NCI-H2227 treated with DMSO at 0.1 percent for 48 hours (cell line): ENCODE results near the gene CEND1.

Source experiments
- DNase-seq: peaks from one replicate; lab custom pipeline; 2025; lab: John Stamatoyannopoulos, UW

Gene CEND1

GRCh38 chr11:827146-827896 lies 37.4 kb upstream of the CEND1 start:
- DNase-seq: no peak

GRCh38 chr11:826836-827145 lies 36.9 kb upstream of the CEND1 start:
- DNase-seq: no peak

GRCh38 chr11:826227-826621 lies 36.3 kb upstream of the CEND1 start:
- DNase-seq: no peak

- no peak for DNase-seq
Observed at GRCh38 chr11:825366-826226, 35.7 kb upstream of the CEND1 start.

- DNase-seq: no peak
Observed at GRCh38 chr11:824942-825341, 35.1 kb upstream of the CEND1 start.

- no peak for DNase-seq
Observed at GRCh38 chr11:824292-824880, 34.5 kb upstream of the CEND1 start.

GRCh38 chr11:823441-824291 lies 33.8 kb upstream of the CEND1 start:
- no peak for DNase-seq

GRCh38 chr11:821512-822371 lies 31.9 kb upstream of the CEND1 start:
- no peak for DNase-seq

- no peak for DNase-seq
Observed at GRCh38 chr11:820655-821511, 31.0 kb upstream of the CEND1 start.

GRCh38 chr11:819943-820649 lies 30.2 kb upstream of the CEND1 start:
- DNase-seq: peak; percentile 49

GRCh38 chr11:819129-819931 lies 29.4 kb upstream of the CEND1 start:
- DNase-seq: peak; percentile 92

GRCh38 chr11:818396-819128 lies 28.7 kb upstream of the CEND1 start, which contains the start of gene PNPLA2:
Gene PNPLA2 (plus strand): TSS chr11:818914. CDS start chr11:819719, 805 bp downstream.
- no peak for DNase-seq

- no peak for DNase-seq
Observed at GRCh38 chr11:816433-816779, 26.5 kb upstream of the CEND1 start.

GRCh38 chr11:815675-816432 lies 26.0 kb upstream of the CEND1 start:
- DNase-seq: no peak

- no peak for DNase-seq
Observed at GRCh38 chr11:813456-814096, 23.7 kb upstream of the CEND1 start.

GRCh38 chr11:813072-813455 lies 23.2 kb upstream of the CEND1 start:
- DNase-seq: no peak

- DNase-seq: no peak
Observed at GRCh38 chr11:812390-812789, 22.5 kb upstream of the CEND1 start.
